HG03097 (cell line): ENCODE data around the gene ENOX2.
"Not testable (repeated sequence)": the region's sequence is repeated elsewhere in the genome, so short reads cannot be mapped to it uniquely, and the experiment has no call there.

Experiments used
- ATAC-seq: cut with Tn5 transposase; IDR thresholded peaks from one replicate; pipeline ENCODE4 v1.9.1; 2021; ENCODE audit not compliant: unreplicated experiment, low FRiP score

Gene ENOX2

GRCh38 chrX:130829526-130830515 lies 73.2 kb downstream of the ENOX2 start:
- no peak for ATAC-seq

DNA sequence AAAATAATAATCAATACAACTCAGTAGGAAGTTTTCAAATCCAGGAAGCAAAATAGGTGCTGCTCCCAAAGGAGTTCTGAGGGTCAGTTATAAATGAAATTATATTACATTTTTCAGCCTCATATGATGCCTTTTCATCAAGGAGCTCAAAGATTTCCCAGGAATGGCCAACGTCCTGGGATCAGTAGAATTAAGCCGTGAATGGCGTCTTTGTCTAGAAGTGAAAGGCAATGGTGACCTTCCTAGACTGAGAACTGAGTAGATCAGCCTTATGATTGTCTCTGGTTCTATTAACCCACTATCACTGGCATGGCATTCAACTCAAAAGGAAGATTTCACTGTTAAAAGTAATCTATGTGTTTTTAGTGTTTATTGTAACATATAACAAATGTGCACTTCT lies 74.4 kb downstream of the ENOX2 start:
- ATAC-seq, result no peak

DNA sequence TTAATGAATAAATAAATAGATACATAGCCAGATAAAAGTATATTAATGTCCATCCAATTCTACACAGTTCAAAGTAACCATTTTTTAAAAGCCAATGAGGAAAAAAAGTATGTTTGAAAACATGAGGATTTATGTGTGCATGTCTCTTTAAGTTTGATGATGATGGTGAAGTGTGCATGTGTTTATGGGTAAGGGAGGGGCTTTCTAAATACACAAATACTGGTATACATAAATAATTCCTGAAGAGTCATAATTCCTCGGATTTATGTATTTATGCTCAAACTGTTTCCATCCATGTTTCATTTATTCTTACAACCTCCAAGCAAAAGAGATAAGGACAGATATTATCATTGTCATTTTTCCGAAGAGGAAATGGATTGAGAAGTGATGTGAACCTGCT lies 75.4 kb downstream of the ENOX2 start:
- no peak for ATAC-seq

DNA sequence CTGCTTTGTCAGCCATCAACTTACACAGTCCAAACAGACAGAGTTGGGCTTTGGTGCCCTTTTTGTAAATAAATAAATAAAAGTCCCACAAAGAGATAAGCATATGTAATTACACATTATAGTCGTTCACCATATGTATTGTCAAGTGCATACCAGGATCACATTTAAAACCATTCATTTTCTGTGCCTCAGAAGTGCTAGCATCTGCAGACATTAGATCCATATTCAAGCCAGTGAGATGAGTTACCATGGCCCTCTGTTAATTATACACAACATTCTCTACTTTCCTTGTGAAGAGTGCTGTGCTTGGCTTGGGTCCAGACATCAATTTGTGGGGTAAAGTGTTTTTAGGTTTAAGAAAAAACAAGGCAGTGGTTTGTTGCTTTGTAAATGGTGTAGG lies 76.8 kb downstream of the ENOX2 start:
- ATAC-seq, result no peak

DNA sequence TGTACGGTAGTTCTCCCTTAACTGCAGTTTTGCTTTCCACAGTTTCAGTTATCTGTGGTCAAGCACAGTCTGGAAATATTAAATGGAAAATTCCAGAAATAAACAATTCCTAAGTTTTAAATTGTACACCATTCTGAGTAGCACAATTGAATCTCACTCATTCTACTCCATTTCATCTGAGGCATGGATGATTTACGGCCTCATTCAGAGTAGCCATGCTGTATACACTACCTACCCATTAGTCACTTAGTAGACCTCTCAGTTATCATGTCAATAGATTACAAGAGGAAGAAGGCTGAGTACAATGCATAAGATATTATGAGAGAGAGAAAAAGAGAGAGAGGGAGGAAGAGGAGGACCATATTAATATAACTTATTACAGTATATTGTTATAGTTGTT lies 77.5 kb downstream of the ENOX2 start:
- no peak for ATAC-seq

DNA sequence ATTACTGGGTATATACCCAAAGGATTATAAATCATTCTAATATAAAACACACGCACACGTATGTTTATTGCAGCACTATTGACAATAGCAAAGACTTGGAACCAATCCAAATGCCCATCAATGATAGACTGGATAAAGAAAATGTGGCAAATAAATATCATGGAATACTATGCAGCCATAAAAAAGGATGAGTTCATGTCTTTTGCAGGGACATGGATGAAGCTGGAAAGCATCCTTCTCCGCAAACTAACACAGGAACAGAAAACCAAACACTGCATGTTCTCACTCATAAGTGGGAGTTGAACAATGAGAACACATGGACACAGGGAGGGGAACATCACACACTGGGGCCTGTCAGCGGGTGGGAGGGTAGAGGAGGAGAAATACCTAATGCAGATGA lies 83.6 kb downstream of the ENOX2 start:
- not testable (repeated sequence) for ATAC-seq

DNA sequence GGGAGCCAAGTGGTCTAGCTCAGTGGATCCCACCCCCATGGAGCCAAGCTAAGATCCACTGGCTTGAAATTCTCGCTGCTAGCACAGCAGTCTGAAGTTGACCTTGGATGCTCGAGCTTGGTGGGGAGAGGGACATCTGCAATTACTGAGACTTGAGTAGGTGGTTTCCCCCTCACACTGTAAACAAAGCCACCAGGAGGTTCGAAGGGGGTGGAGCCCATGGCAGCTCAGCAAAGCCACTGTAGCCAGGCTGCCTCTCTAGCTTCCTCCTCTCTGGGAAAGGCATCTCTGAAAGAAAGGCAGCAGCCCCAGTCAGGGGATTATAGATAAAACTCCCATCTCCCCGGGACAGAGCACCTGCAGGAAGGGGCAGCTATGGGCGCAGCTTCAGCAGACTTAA lies 89.1 kb downstream of the ENOX2 start:
- ATAC-seq, result not testable (repeated sequence)

DNA sequence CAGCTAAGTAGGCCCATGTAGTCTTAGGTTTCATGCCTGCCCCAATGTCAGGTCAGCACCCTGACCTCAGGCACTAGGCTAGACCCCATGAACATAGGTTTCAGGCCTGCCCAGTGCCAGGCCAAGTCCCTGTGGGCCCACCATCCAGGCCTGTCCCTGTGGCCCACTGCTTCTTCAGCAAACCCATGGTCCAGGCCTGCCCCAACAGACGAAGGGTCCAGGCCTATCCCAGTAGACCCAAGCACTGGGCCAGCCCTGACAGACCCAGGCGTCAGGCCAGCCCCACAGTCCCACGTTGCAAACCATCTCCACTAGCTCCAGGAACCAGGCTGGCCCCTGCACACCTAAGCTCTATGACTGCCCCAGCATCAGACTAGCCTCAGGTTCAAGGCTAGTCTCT lies 92.4 kb downstream of the ENOX2 start:
- ATAC-seq, result no peak

DNA sequence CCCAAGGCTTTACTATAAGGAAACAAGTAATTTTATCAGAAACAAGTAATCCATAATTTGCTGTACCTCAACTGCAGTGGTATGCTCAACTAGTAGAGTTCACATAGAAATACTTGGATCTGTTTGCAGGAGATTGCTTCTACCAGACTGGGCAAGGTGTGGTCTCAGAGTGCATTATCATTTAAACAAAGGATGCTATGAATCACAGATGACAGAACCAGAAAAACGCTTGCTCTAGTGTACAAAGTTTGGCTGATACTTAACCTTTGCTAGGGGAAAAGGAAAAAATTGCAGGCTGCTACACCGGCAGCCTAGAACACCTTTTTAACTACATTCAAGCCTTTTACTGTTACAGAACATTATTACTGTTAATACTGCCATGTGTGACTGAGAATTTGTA lies 97.1 kb downstream of the ENOX2 start:
- no peak for ATAC-seq

GRCh38 chrX:130803537-130803936 lies 99.5 kb downstream of the ENOX2 start:
- ATAC-seq, result no peak

DNA sequence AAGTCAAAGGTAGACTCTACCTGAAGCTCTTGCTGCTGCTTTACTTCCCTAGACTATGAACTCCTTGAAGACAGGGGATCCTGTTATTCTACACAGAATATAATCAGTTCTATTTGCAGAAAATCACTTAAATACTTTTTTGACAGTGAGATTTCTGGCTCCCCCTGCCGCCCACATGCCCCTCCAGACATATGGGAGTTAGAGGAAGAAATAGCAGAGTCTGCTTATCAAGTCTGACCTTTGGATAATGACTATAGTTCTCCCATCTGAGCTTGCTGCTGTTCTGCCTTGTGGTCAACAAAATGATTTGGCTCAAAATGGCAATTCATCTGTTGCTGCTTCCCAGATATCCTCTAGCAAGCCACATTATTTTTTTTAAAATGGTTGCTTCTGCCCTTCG lies 101.1 kb downstream of the ENOX2 start:
- no peak for ATAC-seq

- ATAC-seq, result no peak
These were observed 103.6 kb downstream of the ENOX2 start for GRCh38 chrX:130799393-130799792.

GRCh38 chrX:130793975-130794374 lies 109.0 kb downstream of the ENOX2 start:
- ATAC-seq, result no peak

GRCh38 chrX:130791870-130792269 lies 111.1 kb downstream of the ENOX2 start:
- ATAC-seq, result not testable (repeated sequence)

GRCh38 chrX:130789793-130790192 lies 113.2 kb downstream of the ENOX2 start:
- ATAC-seq, result no peak

- ATAC-seq, result no peak
These were observed 114.0 kb downstream of the ENOX2 start for GRCh38 chrX:130788786-130789581.

GRCh38 chrX:130786030-130786429 lies 117.0 kb downstream of the ENOX2 start:
- ATAC-seq, result no peak

- ATAC-seq, result no peak
These were observed 124.2 kb downstream of the ENOX2 start for GRCh38 chrX:130778773-130779172.

DNA sequence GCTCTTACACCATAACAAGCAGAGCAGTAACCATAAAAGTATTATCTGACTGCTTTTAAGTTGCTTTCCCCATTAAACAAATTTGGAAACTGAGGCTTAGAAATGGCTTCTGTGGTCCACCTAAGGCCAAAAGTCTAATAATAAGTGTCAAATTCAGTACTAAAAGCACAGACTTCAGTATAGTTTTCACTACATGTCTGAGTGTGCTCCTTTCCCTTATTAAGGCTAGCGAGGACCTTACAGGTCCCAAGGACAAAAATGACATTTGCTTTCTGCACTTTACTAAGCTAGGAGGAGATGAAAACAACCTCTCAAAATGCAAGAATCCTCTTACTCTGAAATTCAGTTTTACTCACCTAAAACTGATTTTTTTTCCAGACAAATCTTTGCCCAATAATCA lies 127.2 kb downstream of the ENOX2 start:
- ATAC-seq, result no peak

DNA sequence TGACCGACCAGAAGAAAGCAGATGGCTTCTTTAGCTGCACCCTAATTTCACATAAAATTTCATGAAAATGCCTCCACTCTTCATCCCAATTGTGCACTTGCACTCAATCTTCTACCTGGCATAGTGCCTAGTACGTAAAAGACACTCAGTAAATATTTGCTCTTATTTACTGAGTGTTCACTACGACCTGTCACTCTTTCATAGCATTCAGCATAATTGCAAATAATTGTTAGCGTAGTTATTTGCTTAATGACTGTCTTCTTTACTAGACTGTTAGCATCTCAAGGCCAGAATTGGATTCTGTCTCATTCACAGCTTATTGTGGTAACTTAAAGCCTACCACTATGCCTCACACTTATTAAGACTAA lies 130.2 kb downstream of the ENOX2 start:
- no peak for ATAC-seq

DNA sequence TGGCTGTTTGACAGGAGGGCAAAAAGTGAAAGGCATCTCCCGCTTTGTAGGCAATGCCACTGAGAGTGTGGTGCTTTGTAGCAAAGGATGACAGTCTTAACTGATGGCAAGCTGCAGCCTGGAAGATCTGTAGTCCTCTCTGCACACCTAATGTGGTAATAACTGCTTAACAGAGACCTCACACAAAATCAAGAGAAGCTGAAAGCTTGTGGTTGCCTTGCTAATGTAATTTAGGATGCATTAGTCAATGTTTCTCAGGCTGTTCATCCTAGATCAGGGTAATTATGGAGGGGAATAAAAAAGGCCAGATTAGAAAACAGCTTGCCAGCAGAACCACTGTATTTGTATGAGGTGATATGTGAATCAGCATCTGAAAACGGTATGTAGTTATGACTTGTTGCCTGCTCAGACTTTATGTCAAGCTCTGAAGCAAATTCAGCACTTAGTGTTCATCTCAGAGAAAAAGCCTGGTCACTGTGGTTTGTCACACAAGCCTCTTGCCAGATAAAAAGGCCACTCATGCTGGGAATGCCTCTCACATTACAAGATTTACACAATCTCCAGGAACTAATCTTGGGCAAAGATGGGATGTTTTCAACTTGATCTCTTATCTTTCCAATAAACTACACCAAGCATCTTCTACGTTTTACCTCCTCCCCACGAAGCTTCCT lies 130.8 kb downstream of the ENOX2 start:
- ATAC-seq, result no peak
